NB4 (cell line): ENCODE results near the gene RAB11B.

Experiments
- DNase-seq: peaks from one replicate; pipeline ENCODE4 v3.0.0; 2010; ENCODE audit warnings: low read depth
- H3K4me3 ChIP-seq: one replicate; pipeline ENCODE4 v1.5.1; 2011; ENCODE audit warnings: mild to moderate bottlenecking, low read depth, low read length, moderate library complexity
- MYC ChIP-seq: IDR thresholded peaks from 2 replicates; pipeline ENCODE4 v1.6.1; 2011; ENCODE audit warnings: low read depth, low read length
- POLR2A ChIP-seq: IDR thresholded peaks from 2 replicates; pipeline ENCODE4 v1.6.1; 2011; ENCODE audit warnings: mild to moderate bottlenecking; ENCODE audit not compliant: insufficient read length; ENCODE audit errors: extremely low read depth
- TF ChIP-seq, protein P1 (sequence below): IDR thresholded peaks from one replicate; pipeline ENCODE4 v1.5.1; 2012; ENCODE audit warnings: low read depth, low read length
- TF ChIP-seq, protein P2 (sequence below): IDR thresholded peaks from 2 replicates; pipeline ENCODE4 v1.6.1; 2011; ENCODE audit warnings: low read depth, low read length

The RAB11B gene

DNA sequence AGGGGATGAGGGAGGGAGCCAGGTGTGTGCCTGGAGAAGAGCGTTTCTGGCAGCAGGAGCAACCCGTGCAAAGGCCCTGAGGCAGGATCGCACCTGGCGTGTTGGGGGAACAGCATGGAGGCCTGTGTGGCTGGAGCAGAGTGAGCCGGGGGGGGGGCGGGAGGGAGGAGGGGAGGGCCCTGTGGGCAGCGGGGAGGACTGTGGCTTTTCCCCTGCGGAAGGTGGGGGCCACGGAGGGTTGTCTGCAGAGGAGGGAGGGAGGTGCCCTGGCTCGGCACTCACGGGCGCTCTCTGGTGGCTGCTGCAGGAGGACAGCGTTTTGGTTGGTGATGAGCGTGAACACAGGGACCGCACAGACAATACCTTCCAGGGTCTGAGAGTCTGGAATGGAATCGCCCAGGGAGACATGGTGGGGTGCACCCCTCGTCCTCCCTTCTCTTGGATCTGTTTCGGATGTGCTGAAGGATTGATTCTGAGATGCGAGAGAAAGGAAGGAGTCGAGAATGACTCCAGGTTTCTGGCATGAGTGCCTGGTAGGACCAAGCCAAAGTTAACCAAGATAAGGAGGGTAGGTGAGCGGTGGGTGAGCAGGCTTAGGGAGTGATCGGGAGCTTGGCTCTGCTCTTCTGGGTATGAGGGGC is 6.5 kb downstream of the RAB11B start:
- DNase-seq: peak; percentile 90
- H3K4me3 ChIP-seq: no peak overlapping the region
- TF ChIP-seq, protein P1, sequence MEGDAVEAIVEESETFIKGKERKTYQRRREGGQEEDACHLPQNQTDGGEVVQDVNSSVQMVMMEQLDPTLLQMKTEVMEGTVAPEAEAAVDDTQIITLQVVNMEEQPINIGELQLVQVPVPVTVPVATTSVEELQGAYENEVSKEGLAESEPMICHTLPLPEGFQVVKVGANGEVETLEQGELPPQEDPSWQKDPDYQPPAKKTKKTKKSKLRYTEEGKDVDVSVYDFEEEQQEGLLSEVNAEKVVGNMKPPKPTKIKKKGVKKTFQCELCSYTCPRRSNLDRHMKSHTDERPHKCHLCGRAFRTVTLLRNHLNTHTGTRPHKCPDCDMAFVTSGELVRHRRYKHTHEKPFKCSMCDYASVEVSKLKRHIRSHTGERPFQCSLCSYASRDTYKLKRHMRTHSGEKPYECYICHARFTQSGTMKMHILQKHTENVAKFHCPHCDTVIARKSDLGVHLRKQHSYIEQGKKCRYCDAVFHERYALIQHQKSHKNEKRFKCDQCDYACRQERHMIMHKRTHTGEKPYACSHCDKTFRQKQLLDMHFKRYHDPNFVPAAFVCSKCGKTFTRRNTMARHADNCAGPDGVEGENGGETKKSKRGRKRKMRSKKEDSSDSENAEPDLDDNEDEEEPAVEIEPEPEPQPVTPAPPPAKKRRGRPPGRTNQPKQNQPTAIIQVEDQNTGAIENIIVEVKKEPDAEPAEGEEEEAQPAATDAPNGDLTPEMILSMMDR: peak; percentile 100
- TF ChIP-seq, protein P2, sequence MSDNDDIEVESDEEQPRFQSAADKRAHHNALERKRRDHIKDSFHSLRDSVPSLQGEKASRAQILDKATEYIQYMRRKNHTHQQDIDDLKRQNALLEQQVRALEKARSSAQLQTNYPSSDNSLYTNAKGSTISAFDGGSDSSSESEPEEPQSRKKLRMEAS: no peak
- TF ChIP-seq MYC: no peak

DNA sequence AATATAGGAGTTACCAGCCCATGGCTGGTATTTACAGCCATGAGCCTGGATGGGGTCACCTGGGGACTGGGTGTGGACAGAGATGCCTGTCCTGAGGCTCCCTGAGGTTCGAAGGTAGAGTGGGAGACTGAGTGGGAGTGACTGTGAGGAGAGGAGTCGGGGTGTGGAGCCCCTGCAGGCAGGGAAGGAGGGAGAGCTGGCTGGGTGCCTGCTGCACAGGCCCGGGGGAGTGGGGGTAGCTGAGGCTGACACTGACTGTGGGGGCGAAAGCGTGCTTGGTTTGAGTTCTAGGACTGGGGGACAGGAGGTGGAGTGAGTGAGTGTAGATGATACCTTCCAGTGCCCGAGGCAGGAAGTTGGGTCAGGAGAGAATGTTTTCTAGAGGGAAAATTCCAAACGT is 7.1 kb downstream of the RAB11B start:
- DNase-seq: no peak
- TF ChIP-seq, protein P2: no peak
- TF ChIP-seq MYC (no peak), POLR2A (no peak)
- TF ChIP-seq, protein P1: no peak
- no peak overlapping the region for H3K4me3 ChIP-seq

DNA sequence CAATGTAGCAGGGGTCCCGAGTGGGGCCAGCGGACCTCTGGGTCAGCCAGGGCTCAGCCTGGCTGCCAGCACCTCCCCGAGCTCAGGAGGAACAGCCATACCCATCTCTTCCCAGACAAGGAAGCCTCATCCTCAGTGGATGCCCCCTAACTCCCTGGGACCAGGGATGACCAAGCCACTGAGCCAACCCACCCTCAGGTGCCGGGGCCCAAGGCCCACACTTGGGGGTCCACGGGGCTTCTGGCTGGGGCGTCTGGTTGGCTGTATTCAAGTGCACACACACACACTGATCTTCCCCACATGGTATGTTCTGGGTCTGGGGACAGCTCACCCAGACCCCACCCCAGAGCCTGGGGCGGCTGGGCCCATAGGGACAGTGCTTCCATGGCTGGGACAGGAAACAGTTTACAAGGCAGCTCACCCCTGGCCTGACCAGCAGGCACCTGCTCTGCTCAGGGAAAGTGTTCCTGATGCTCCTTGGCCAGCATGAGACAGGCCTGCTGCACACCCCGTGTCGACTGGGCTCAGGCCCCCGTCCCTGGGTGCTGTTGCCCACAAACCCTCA is 7.7 kb downstream of the RAB11B start:
- H3K4me3 ChIP-seq: no peak overlapping the region
- DNase-seq: peak; percentile 17
- TF ChIP-seq POLR2A: no peak
- TF ChIP-seq, protein P1: no peak
- TF ChIP-seq, protein P2: no peak
- TF ChIP-seq MYC: no peak

DNA sequence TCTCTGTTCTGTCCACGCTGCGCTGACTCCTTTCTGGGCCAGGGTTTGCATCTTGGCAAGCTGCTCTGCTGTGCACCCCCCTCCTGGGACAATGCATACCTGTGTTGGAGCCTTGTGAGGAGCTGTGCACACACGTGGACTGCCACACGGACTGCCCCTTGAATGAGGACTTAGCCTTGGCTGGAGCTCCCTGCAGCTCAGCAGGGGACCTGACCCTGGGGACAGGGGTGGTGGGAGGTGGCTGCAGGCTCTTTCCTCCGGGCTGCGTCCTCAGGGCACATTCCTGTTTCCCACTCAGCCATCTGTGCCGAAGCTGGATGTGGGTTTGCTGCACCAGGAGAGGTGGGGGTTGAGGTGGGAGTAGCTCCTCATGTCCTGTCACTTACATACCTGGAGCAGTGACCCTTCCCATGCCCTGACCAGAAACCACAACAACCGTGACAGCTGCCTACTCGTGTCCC is 8.2 kb downstream of the RAB11B start:
- H3K4me3 ChIP-seq: no peak overlapping the region
- peak; percentile 50 for DNase-seq
- TF ChIP-seq, protein P2: no peak
- TF ChIP-seq, protein P1: no peak
- TF ChIP-seq POLR2A (no peak), MYC (no peak)

DNA sequence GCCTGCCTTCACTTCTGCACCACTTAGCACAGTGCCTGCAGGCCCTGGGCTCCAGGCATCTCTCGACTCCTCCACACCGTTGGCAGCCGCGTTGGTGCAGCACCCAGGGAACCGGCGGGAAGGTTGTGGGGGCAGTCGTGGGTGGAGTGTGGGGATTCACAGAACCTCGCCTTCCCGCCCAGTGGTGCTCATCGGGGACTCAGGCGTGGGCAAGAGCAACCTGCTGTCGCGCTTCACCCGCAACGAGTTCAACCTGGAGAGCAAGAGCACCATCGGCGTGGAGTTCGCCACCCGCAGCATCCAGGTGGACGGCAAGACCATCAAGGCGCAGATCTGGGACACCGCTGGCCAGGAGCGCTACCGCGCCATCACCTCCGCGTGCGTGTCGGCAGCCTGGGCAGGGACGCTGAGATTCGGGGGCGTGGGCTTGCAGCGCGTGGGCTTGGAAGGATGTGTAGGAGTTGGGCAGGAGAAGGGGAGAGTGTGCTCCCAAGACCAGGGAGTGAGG is 9.6 kb downstream of the RAB11B start:
- DNase-seq: no peak
- TF ChIP-seq, protein P1: no peak
- no peak for TF ChIP-seq POLR2A
- TF ChIP-seq, protein P2: no peak
- no peak for TF ChIP-seq MYC
- H3K4me3 ChIP-seq: no peak overlapping the region
